WTC11 (cell line): ENCODE data around the gene CD82.

Experiments used
- ATF1 ChIP-seq: sonication (generic); formaldehyde crosslinking; IDR thresholded peaks from 2 replicates; pipeline ENCODE4 v1.8.1; 2023; ENCODE audit warnings: mild to moderate bottlenecking, moderate library complexity, missing genetic modification reagents
- CTCF ChIP-seq: fragments of 200-600 bp; IDR thresholded peaks from 2 replicates; pipeline ENCODE4 v1.8.0; 2022; ENCODE audit warnings: antibody characterized with exemption
- ESRRA ChIP-seq: sonication (generic); formaldehyde crosslinking; IDR thresholded peaks from 2 replicates; pipeline ENCODE4 v1.8.1; 2022; ENCODE audit warnings: mild to moderate bottlenecking, missing genetic modification reagents, borderline replicate concordance
- FOXP1 ChIP-seq: sonication (generic); formaldehyde crosslinking; IDR thresholded peaks from 2 replicates; pipeline ENCODE4 v1.8.0; 2022; ENCODE audit warnings: missing genetic modification reagents, mild to moderate bottlenecking, moderate library complexity, borderline replicate concordance
- IRF1 ChIP-seq: sonication (generic); formaldehyde crosslinking; IDR thresholded peaks from 2 replicates; pipeline ENCODE4 v1.8.0; 2023; ENCODE audit warnings: missing genetic modification reagents
- USF2 ChIP-seq: sonication (generic); formaldehyde crosslinking; IDR thresholded peaks from 2 replicates; pipeline ENCODE4 v1.8.1; 2023; ENCODE audit warnings: mild to moderate bottlenecking, missing genetic modification reagents, moderate library complexity
- TF ChIP-seq, protein P1 (sequence below): sonication (generic); formaldehyde crosslinking; IDR thresholded peaks from 2 replicates; pipeline ENCODE4 v1.8.1; 2023; ENCODE audit warnings: mild to moderate bottlenecking, missing genetic modification reagents

DNA sequence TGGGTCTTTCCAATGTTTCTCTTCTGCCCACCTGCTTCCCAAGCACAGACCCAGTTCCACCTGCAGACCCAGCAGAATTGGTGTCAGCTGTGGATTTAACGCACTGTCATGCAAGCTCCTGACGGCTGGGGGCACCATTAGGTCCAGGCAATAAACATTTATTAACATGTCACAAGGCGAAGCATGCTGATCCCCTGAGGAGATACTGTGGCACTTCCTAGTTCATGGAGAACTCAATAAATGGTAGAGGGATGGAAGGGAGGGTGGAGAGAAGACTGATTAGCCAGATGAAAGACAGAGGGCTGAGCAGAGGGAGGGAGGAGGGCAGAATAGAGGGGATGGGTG is 93.0 kb downstream of the CD82 start:
- TF ChIP-seq IRF1 (CRISPR knock-in tag) (no peak), ATF1 (CRISPR knock-in tag) (no peak), CTCF (no peak), USF2 (no peak), FOXP1 (CRISPR knock-in tag) (no peak), ESRRA (no peak)
- TF ChIP-seq, protein P1, sequence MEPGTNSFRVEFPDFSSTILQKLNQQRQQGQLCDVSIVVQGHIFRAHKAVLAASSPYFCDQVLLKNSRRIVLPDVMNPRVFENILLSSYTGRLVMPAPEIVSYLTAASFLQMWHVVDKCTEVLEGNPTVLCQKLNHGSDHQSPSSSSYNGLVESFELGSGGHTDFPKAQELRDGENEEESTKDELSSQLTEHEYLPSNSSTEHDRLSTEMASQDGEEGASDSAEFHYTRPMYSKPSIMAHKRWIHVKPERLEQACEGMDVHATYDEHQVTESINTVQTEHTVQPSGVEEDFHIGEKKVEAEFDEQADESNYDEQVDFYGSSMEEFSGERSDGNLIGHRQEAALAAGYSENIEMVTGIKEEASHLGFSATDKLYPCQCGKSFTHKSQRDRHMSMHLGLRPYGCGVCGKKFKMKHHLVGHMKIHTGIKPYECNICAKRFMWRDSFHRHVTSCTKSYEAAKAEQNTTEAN (CRISPR knock-in tag): no peak
